Airway epithelial cell (primary cell): Measurements from ENCODE around the gene MME. TPM values are rescaled to one million over a fixed set of nuclear protein-coding genes. Genes with fewer than 3 reads are reported as not detected.

ENCODE experiments used
- total RNA-seq: library from RNA; depleted of rRNA; stranded (reverse); fragments of >200 nt; gene quantifications from 2 replicates; pipeline ENCODE4 v1.2.3, GENCODE V29; 2015

The MME gene
- total RNA-seq, result 12.8 and 13.5 TPM in 2 replicates

DNA sequence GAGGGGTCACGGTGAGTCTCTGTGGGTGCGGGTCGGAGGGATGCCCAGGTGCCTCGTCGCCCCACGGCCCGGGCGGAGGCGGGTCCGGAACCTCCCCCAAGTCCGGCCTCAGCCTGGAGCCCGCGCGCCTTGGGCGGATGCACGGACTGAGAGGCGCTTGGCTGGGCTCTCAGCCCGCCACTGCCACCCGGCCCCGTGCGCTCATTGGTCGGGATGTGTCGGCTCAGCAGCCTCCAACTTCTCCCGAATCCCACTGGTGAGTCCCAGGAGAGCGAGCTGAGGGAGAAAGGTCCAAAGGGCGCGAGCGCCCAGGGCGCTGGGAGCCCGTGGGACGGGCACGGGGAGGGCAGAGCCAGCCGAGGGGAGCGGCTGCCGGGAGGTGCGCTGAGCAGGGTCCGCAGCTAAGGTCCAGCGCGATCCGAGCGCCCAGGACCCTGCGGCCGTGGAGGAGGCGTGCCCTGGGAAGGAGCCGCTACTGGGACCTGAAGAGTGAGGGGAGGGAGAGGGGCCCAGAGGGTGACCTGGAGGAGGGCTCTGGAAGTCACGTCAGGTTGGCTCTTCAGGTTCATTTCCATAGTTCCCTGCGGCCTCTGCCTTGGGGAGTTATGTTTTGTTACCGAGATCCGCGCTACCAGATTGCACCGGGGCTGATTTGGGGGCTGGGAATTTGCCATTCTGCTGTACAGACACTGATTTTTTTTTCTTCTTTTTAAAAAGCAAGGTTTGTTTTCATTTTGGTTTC, at the start of gene MME:
Gene MME (plus strand): TSS at position 574 of the 742 bp plus-strand sequence. CDS start 3,849 bp downstream, outside the sequence.

Other genes starting within 250 kb of the MME start
- not detected in 2 replicates for gene STRIT1, start 213.4 kb downstream of the MME start, total RNA-seq